LNCaP clone FGC (cell line): Measurements from ENCODE around the gene RALB.

Source experiments
- DNase-seq: peaks from one replicate; pipeline ENCODE4 v3.0.0-alpha.2; 2011; ENCODE audit warnings: low read depth
- H3K4me3 ChIP-seq: 2 replicates; pipeline ENCODE4 v1.5.1; 2011; ENCODE audit warnings: mild to moderate bottlenecking, low read depth, low read length, control low read depth
- TF ChIP-seq, protein P1 (sequence below): IDR thresholded peaks from 2 replicates; pipeline ENCODE4 v1.5.1; 2012; ENCODE audit warnings: mild to moderate bottlenecking; ENCODE audit not compliant: control insufficient read depth, insufficient read depth; ENCODE audit errors: extremely low read depth

Gene RALB

DNA sequence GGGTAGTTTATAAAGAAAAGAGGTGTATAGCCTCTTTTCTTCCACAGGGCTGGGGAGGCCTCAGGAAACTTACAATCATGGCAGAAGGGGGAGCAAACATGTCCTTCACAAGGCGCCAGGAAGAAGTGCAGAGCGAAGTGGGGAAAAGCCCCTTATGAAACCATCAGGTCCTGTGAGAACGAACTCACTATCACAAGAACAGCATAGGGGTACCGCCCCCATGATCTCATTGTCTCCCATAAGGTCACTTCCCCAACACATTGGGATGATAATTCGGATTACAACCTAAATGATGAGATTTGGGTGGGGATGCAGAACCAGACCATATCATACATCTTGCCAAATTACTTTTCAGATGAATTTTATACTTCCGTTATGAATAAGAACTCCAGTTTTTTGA is 32.4 kb downstream of the RALB start:
- no peak for DNase-seq
- TF ChIP-seq, protein P1, sequence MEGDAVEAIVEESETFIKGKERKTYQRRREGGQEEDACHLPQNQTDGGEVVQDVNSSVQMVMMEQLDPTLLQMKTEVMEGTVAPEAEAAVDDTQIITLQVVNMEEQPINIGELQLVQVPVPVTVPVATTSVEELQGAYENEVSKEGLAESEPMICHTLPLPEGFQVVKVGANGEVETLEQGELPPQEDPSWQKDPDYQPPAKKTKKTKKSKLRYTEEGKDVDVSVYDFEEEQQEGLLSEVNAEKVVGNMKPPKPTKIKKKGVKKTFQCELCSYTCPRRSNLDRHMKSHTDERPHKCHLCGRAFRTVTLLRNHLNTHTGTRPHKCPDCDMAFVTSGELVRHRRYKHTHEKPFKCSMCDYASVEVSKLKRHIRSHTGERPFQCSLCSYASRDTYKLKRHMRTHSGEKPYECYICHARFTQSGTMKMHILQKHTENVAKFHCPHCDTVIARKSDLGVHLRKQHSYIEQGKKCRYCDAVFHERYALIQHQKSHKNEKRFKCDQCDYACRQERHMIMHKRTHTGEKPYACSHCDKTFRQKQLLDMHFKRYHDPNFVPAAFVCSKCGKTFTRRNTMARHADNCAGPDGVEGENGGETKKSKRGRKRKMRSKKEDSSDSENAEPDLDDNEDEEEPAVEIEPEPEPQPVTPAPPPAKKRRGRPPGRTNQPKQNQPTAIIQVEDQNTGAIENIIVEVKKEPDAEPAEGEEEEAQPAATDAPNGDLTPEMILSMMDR = no peak
- H3K4me3 ChIP-seq = no peak overlapping the region

DNA sequence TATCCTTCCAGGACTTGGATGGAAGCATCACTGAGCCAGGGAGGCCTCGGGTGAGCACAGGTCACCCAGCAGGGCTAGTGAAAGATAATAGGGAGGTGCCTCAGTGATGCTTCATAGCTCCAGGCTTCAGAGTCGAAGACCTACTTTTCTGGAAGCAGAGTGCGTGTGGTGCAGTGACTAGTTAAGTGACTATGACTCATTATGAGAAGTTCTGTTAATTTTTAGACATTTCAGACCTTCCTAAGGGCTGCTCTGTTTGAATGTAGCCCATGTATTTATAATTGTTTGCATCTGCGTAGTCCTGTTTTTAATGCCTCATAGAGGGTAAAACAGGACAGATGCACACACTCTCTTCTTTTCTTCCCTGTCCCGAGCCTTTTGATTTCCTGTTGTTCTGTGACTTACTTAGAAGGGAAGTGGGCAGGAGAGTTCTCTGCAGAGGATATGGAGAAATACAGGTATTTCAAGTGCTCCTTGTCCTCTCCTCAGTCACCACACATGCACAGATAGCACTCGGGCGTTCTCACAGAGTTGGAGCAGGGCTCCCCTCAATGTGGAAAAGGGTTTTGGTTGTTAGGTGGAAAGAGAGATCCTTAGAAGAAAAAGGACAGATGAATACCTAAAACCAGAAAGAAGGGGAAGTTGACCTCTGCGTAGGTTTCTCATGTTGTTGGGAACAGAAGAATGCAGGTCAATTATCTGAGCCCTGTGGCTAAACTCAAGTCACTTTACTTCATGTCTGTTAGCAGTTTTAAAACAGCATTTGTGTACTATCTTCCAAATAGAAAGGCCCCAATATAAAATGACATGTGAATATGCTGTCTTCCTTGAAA is 34.7 kb downstream of the RALB start:
- no peak for DNase-seq
- TF ChIP-seq, protein P1 = no peak
- H3K4me3 ChIP-seq = no peak overlapping the region

DNA sequence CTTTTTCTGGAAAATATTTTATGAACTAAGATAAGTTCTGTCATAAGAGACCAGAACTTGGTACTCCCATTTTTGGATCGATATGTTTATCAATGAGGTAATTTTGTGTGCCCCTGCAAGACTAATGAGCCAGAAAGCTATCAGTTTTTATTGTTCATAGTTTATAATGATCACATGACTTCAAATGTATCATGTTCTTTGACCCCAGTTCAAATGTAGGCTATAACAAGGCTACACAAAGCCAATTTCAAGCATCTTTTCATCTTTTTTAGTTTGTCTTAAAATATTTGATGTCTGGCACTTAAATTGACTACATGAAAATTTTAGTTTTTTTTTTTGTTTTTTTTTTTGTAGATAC is 35.3 kb downstream of the RALB start:
- DNase-seq = no peak
- H3K4me3 ChIP-seq = no peak overlapping the region
- TF ChIP-seq, protein P1 = no peak

DNA sequence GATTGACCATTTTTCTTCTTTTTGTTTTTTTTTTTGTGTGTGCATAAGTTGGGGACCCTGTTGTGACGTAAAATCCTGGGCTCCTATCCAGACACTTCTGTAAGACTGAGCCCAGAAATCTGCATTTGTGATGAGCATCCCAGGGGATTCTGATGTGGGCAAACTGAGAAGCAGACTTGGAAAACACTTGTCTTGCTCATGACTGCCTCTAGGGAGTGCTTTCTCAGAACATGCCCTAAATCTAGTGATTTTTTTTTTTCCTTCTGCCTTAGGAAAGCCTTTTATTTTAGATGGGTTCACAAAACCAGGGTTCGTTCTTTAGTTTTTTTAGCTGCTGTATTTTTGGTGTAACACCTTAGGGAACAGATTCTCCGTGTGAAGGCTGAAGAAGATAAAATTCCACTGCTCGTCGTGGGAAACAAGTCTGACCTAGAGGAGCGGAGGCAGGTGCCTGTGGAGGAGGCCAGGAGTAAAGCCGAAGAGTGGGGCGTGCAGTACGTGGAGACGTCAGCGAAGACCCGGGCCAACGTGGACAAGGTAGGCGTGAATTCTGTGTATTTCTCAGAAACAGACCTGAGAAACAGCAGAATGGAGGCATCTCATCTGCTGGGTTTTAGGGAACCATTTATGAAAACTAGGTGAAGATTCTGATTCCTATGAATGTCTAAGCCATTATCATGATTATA is 36.7 kb downstream of the RALB start:
- H3K4me3 ChIP-seq = no peak overlapping the region
- DNase-seq = no peak
- TF ChIP-seq, protein P1 = no peak

DNA sequence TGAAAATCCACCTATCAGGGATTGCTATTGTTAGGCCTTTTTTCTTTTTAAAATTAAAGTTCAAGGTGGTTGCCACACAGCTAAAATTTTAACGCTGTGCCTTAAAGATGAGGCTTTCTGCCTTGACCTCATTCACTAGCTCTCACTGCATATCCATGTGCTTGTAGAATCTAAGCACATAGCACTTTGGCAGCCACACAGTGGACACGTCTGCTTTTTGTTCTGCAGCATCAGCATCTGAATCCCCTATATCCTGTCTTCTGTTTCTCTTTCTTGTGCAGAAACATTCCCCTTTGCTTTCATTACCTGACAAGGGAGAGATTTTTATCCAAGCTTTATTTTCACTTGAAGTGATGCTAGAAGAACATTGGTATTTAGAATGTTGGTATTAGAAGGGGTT is 38.1 kb downstream of the RALB start:
- DNase-seq = no peak
- no peak overlapping the region for H3K4me3 ChIP-seq
- TF ChIP-seq, protein P1 = no peak

DNA sequence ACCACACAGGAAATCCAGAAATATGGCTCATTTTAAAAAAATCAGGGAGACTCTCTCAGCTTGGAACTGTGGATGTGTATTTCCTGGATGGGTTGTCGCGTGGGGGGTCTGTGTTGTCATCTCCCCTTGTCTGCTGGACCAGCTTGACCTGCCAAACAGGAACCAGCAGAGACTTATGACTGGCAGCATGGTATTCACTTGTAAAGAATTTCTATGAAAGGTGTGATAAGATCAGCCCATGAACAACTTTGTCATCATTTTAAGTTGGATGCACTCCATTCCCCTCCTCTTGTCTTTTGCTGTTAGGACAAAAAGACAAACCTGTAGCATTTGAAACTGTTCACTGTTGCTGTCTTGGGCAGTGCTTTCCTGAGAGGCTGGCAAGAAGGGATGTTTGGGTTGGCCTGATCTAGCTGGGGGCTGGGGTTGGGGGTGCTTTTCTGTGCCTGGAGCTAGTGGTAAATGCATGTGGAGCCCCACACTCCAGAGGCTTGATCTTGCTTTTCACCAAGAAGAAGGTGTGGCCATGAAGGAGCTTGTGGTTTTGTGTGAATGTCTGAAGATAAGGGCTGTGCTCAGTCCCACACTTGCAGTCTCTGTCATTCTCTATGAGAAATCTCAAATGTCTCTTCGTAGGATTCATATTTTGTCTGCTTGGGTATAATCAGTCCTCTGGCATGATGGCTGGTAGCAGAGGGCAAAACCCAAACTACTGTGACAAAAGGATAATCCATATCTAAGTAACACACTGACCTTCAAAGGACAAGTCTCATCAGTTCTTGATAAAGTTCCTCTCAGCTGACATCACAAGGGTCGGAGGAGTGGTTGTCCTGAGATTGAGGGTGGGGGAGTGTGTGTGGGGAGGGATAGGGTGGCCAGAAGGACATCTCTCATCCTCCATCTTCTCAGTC is 39.0 kb downstream of the RALB start:
- TF ChIP-seq, protein P1 = no peak
- DNase-seq = peak; percentile 97
- H3K4me3 ChIP-seq = no peak overlapping the region
